NCI-H460 (cell line): Measurements from ENCODE around the gene TMEM232. TPM values are rescaled to one million over a fixed set of nuclear protein-coding genes. Genes with fewer than 3 reads are reported as not detected.
"Not testable (repeated sequence)": the region's sequence is repeated elsewhere in the genome, so short reads cannot be mapped to it uniquely, and the experiment has no call there.

Source experiments
- DNase-seq: peaks from one replicate; pipeline ENCODE4 v3.0.0-alpha.2; 2016; ENCODE audit warnings: low read depth; ENCODE audit errors: extremely low read depth
- total RNA-seq: library from RNA; depleted of rRNA; stranded (reverse); fragments of >200 nt; shearing (Covaris generic); gene quantifications from 2 replicates; pipeline ENCODE4 v1.2.3, GENCODE V29; 2014

Gene TMEM232
- total RNA-seq, 1 experiment from 2014 or later, result 2.0 TPM

GRCh38 chr5:110716247-110717245, 9.9 kb downstream of the TMEM232 start:
- no peak for DNase-seq

DNA sequence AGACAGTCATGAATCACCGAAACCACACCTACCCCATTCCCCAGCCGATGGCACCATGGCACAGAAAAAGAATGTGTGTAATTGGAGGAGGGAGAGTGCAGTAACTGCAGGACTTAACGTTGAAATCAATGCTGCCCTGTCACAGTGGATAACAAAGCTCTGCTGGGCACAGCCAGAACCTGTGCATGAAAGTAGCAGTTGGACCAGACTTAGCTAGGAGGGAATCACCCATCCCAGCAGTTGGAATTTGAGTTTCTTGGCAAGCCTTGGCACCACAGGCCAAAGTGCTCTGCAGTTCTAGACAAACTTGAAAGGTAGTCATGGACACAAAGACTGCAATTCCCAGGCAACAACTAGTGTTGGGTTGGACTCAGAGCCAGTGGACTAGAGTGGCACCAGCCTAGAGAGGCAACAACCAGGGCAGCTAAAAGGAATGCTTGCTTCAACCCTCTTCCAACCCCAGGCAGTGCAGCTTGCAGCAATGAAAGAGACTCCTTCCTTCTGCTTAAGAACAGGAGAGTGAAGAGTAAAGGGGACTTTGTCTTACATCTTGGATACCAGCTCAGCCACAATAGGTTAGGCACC, 19.1 kb downstream of the TMEM232 start:
- DNase-seq, result no peak

DNA sequence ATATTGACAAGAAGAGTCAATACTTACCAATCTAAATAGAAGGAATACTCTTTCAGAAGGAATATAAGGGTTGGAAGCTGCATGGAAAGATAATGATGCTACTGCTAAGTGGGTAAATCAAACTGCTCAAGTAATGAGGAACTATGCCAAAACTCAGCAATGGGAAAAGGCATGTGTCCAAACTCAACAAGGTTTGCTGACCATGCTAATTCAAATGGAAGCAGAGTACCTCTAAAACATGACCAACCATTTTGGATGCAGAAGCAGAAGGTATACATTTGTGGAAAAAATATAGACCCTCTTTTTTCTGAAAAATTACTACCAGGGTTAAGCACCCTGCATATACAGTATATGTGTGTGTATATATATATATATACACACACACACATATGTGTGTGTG, 21.1 kb downstream of the TMEM232 start:
- DNase-seq, result no peak

DNA sequence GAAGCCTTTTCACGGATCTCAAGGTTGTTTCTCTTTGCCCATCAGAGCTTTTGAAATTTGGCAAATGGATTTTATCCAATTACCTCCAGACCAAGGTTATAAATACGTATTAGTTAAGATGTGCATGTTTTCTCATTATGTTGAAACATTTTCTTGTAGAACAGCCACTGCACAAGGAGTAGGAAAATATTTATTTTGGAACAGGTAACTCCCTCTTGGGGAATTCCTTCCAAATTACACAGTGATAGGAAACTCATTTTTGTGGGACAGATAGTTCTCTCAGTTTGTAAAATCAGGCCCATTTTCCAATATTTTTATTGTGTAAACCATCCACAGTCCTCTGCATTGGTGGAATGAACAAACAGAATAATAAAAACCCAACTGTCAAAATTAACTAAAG, 23.0 kb downstream of the TMEM232 start:
- no peak for DNase-seq

DNA sequence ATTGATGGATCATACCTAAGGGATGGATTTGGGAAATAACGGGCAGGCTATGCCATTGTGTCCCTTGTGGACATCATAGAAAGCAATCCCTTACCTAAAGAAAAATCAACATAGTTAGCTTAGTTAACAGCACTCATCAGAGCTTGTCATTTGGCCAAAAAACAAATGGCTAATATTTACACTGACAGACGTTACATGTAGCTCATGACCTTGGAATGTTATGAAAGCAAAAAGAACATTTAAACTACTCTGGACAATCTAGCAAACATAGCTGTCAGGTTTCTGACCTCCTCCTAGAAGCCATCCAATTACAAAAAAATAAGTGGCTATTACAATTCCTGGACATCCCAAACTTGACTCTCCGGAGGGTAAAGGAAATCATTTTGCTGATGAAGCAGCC, 23.8 kb downstream of the TMEM232 start:
- DNase-seq, result no peak

DNA sequence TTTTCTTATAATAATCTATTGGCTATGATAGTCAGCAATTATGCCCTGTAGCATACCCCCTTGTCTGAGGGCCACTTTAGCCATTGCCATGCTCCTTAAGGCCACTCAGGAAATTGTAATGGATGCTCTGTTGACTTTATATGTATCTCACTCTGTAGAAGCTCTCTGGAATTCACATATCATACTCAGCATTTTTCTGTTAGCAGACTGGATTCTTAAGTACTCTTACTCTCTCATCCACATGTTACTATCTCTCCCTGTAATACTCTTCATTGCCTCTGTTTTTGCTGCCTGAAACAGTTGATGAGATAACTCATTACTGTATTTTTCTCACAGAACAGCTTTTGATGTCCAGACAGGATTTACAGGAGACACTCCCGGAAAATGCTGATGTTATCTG, 24.2 kb downstream of the TMEM232 start:
- no peak for DNase-seq

DNA sequence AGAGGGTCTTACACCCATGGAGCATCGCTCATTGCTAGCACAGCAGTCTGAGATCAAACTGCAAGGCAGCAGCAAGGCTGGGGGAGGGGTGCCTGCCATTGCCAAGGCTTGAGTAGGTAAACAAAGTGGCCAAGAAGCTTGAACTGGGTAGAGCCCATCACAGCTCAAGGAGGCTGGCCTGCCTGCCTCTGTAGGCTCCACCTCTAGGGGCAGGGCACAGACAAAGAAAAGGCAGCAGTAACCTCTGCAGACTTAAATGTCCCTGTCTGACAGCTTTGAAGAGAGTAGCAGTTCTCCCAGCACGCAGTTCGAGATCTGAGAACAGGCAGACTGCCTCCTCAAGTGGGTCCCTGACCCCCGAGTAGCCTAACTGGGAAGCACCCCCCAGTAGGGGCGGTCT, 33.8 kb downstream of the TMEM232 start:
- not testable (repeated sequence) for DNase-seq

DNA sequence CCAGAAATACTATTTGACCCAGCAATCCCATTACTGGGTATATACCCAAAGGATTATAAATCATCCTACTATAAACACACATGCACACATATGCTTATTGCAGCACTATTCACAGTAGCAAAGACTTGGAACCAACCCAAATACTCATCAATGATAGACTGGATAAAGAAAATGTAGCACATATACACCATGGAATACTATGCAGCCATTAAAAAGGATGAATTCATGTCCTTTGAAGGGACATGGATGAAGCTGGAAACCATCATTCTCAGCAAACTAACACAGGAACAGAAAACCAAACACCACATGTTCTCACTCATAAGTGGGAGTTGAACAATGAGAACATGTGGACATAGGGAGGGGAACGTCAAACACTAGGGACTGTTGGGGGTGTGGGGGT, 35.9 kb downstream of the TMEM232 start:
- not testable (repeated sequence) for DNase-seq

DNA sequence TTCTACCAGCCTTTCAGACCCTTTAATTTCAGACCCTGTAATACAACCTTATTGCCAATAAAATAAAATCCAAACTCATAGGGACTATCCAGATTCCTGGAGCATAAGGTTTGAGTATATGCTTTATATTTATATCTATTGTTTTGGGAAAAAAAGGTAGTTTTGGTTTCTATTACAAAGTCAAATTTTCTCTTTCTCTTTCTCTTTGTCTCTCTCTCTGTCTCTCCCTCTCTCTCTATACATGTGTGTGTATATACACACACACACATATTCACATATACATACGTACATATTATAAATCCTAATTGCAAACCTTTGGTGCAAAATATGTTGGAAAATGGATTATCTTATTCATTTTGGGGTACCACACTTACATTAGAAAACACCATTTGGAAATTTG, 39.0 kb downstream of the TMEM232 start:
- no peak for DNase-seq

DNA sequence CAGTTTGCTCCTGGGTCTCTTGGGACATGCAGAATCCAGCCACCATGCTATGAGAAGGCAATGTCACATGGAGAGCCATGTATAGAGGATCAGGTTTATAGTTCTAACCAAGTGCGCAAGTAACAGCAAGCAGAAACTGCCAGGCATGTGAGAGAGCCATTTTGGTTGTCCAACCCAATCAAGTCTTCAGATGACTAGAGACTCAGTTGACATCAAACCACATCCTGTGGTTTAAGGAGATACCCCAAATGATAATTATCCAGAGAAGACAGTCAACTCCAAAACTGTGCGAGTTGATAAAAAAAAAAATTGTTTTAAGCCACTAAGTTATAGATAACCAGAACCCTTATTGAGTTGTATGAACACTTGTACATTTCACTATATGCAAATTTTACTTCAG, 40.2 kb downstream of the TMEM232 start:
- no peak for DNase-seq

GRCh38 chr5:110681953-110682352, 44.5 kb downstream of the TMEM232 start:
- DNase-seq, result no peak

DNA sequence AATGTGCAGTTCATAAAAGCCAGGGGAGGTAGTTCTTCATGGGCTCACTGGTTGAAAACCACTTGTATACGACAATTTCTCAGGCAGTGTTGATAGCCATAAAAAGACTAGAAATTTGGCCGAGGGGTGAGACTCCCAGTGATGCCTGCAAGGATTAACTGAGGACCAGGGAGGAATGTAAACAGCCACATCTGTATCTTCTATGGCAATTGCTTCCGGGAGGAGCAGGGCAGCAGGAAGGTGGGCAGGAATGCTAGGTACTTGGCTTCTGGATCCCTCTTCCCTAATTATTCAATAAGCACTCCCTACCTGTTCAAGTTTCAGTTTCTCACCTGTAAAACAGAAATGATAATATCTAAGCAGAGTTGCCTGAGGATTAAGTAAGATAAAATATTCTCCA, 45.4 kb downstream of the TMEM232 start:
- DNase-seq, result no peak

GRCh38 chr5:110676554-110676953, 49.9 kb downstream of the TMEM232 start:
- not testable (repeated sequence) for DNase-seq

DNA sequence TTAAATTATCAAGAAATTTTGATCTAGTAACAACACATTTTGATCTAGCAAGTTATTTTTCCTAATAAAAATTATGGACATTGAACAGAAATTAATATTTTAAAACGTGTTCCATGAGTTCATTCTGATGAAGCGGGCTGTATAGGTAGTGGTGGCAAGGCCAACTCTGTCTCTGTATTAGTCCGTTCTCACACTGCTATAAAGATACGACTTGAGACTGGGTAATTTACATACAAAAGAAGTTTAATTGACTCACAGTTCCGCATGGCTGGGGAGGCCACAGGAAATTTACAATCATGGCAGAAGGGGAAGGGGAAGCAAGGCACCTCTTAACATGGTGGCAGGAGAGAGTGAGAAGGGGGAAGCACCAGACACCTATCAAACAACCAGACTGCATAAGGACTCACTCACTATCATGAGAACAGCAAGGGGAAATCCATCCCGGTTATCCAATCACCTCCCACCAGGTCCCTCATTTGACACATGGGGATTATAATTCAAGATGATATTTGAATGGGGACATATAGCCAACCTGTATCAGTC, 61.2 kb downstream of the TMEM232 start:
- DNase-seq, result no peak

- no peak for DNase-seq
Observed at GRCh38 chr5:110663525-110663924, 62.9 kb downstream of the TMEM232 start.

GRCh38 chr5:110658006-110658405, 68.5 kb downstream of the TMEM232 start:
- DNase-seq, result no peak

DNA sequence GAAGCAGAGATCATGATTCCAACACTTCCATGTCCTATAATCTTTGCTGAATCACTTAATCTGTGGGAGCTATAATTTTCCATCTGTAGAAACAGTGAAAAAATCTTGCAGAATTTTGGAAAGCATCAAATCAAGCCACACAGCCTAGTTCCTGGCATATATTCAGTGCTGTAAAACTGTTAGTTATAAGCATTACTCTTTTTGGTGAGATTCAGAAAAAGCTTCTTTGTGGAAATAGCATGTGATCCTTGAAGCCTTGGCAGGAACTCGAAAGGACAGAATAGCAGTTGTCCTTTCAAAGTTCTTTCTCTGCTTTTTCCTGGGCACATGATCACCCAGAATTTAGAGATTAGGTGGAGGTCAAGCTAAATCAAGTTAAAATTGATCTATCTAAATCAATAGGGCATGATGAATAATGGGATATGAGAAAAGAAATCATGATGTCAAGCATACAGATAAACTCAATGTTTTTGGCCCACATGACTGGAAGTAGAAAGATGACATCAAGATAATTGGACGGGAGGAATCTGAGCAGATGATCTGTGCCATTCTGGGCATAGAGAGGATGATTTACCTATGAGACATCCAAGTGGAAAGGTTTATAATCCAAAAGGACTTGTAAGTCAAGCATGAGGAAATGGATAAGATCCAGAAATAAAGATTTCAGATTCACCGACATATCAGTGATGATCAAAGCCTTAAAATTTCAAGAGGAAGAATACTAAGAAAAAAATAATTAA, 73.1 kb downstream of the TMEM232 start:
- DNase-seq, result no peak

- no peak for DNase-seq
Observed at GRCh38 chr5:110651507-110651906, 75.0 kb downstream of the TMEM232 start.

DNA sequence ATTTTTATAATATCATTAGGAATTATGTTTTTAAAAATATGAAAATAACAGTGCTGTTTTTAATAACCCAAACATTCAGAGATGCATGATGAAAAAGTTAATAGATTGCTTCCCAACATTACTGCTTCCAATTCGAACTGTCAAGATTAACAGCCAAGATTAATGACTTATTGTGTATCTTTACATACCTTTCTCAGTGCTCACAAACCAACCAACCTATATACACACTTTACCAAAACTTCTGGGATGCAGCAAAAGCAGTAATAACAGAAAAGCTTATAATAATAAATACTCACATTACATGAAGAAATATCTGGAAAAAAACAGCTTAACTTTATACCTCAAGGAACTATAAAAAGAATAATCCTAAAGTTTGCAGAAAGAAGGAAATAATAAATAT, 82.1 kb downstream of the TMEM232 start:
- no peak for DNase-seq

- no peak for DNase-seq
Observed at GRCh38 chr5:110638970-110639902, 87.2 kb downstream of the TMEM232 start.
